Measurements from ENCODE around the gene RASL10A.
A peak's percentile ranks its signal among the peaks of the same experiment; 100 is the strongest.

The RASL10A gene

GRCh38 chr22:29342577-29343312 lies 27.2 kb upstream of the RASL10A start:
- DNase-seq (no peak), ATAC-seq (peak; percentile 17)
- Mint-ChIP-seq H3K4me3 (no peak overlapping the region), H3K27me3 (no peaks in the 10 kb centered on the region), H3K4me1 (no peaks in the 10 kb centered on the region), H3K27ac (no peak overlapping the region), H3K36me3 (ENCODE audit: low read depth) (peaks cover 38% of the 10 kb centered on the region), H3K9me3 (no peaks in the 10 kb centered on the region)

GRCh38 chr22:29342177-29342576 lies 26.7 kb upstream of the RASL10A start:
- Mint-ChIP-seq H3K4me3 (no peak overlapping the region), H3K9me3 (no peaks in the 10 kb centered on the region), H3K36me3 (ENCODE audit: low read depth) (peaks cover 34% of the 10 kb centered on the region), H3K27me3 (no peaks in the 10 kb centered on the region), H3K4me1 (no peaks in the 10 kb centered on the region), H3K27ac (no peak overlapping the region)
- ATAC-seq (no peak), DNase-seq (no peak)

- no peak for ATAC-seq
- Mint-ChIP-seq H3K4me3 (no peak overlapping the region), H3K27me3 (no peaks in the 10 kb centered on the region), H3K4me1 (no peaks in the 10 kb centered on the region), H3K9me3 (no peaks in the 10 kb centered on the region), H3K27ac (no peak overlapping the region), H3K36me3 (ENCODE audit: low read depth) (peaks cover 36% of the 10 kb centered on the region)
- DNase-seq, result no peak
Measured at GRCh38 chr22:29341849-29342127, 26.3 kb upstream of the RASL10A start.

GRCh38 chr22:29341056-29341848 lies 25.8 kb upstream of the RASL10A start:
- DNase-seq (no peak), ATAC-seq (no peak)
- Mint-ChIP-seq H3K9me3 (no peaks in the 10 kb centered on the region), H3K36me3 (ENCODE audit: low read depth) (peaks cover 35% of the 10 kb centered on the region), H3K4me3 (no peak overlapping the region), H3K27me3 (no peaks in the 10 kb centered on the region), H3K27ac (no peak overlapping the region), H3K4me1 (no peaks in the 10 kb centered on the region)

GRCh38 chr22:29340566-29340965 lies 25.1 kb upstream of the RASL10A start:
- Mint-ChIP-seq H3K9me3 (no peaks in the 10 kb centered on the region), H3K4me3 (no peak overlapping the region), H3K4me1 (no peaks in the 10 kb centered on the region), H3K27me3 (no peaks in the 10 kb centered on the region), H3K27ac (no peak overlapping the region), H3K36me3 (ENCODE audit: low read depth) (peaks cover 38% of the 10 kb centered on the region)
- ATAC-seq (no peak), DNase-seq (no peak)

GRCh38 chr22:29339381-29340235 lies 24.1 kb upstream of the RASL10A start:
- DNase-seq, result no peak

GRCh38 chr22:29338398-29338797 lies 22.9 kb upstream of the RASL10A start:
- Mint-ChIP-seq H3K27me3 (no peaks in the 10 kb centered on the region), H3K4me1 (no peaks in the 10 kb centered on the region), H3K36me3 (ENCODE audit: low read depth) (peaks cover 31% of the 10 kb centered on the region), H3K4me3 (no peak overlapping the region), H3K9me3 (no peaks in the 10 kb centered on the region), H3K27ac (no peak overlapping the region)
- no peak for DNase-seq
- ATAC-seq, result no peak

More at GRCh38 chr22:29339381-29340235, 24.1 kb upstream of the RASL10A start:
- Mint-ChIP-seq H3K9me3 (no peaks in the 10 kb centered on the region), H3K4me3 (no peak overlapping the region), H3K36me3 (ENCODE audit: low read depth) (peaks cover 34% of the 10 kb centered on the region), H3K27ac (no peak overlapping the region), H3K27me3 (no peaks in the 10 kb centered on the region), H3K4me1 (no peaks in the 10 kb centered on the region)
- no peak for ATAC-seq

- DNase-seq (no peak), ATAC-seq (no peak)
- Mint-ChIP-seq H3K9me3 (no peaks in the 10 kb centered on the region), H3K27me3 (no peaks in the 10 kb centered on the region), H3K36me3 (ENCODE audit: low read depth) (peaks cover 30% of the 10 kb centered on the region), H3K4me1 (no peaks in the 10 kb centered on the region), H3K27ac (no peak overlapping the region), H3K4me3 (no peak overlapping the region)
Measured at GRCh38 chr22:29337631-29338284, 22.3 kb upstream of the RASL10A start.

- Mint-ChIP-seq H3K36me3 (ENCODE audit: low read depth) (peaks cover 24% of the 10 kb centered on the region), H3K27me3 (no peaks in the 10 kb centered on the region), H3K4me3 (no peak overlapping the region), H3K4me1 (no peaks in the 10 kb centered on the region), H3K27ac (no peak overlapping the region), H3K9me3 (no peaks in the 10 kb centered on the region)
- DNase-seq (no peak), ATAC-seq (no peak)
Measured at GRCh38 chr22:29336751-29337490, 21.4 kb upstream of the RASL10A start.

- H3K27ac Mint-ChIP-seq, result no peak overlapping the region
- ATAC-seq (no peak), DNase-seq (no peak)
- peaks cover 22% of the 10 kb centered on the region for H3K36me3 Mint-ChIP-seq (ENCODE audit: low read depth)
- no peak overlapping the region for H3K4me3 Mint-ChIP-seq
- no peaks in the 10 kb centered on the region for H3K27me3 Mint-ChIP-seq
- no peaks in the 10 kb centered on the region for H3K4me1 Mint-ChIP-seq
- H3K9me3 Mint-ChIP-seq, result no peaks in the 10 kb centered on the region
Measured at GRCh38 chr22:29335656-29336055, 20.2 kb upstream of the RASL10A start.

- ATAC-seq (no peak), DNase-seq (no peak)
- H3K4me3 Mint-ChIP-seq, result no peak overlapping the region
- H3K9me3 Mint-ChIP-seq, result no peaks in the 10 kb centered on the region
- no peaks in the 10 kb centered on the region for H3K4me1 Mint-ChIP-seq
- H3K36me3 Mint-ChIP-seq (ENCODE audit: low read depth), result peaks cover 20% of the 10 kb centered on the region
- no peaks in the 10 kb centered on the region for H3K27me3 Mint-ChIP-seq
- H3K27ac Mint-ChIP-seq, result no peak overlapping the region
Measured at GRCh38 chr22:29334696-29335344, 19.3 kb upstream of the RASL10A start.

- H3K4me1 Mint-ChIP-seq, result no peaks in the 10 kb centered on the region
- no peak for ATAC-seq
- peaks cover 24% of the 10 kb centered on the region for H3K36me3 Mint-ChIP-seq (ENCODE audit: low read depth)
- no peak overlapping the region for H3K27ac Mint-ChIP-seq
- no peak overlapping the region for H3K4me3 Mint-ChIP-seq
- no peaks in the 10 kb centered on the region for H3K27me3 Mint-ChIP-seq
- DNase-seq, result no peak
- H3K9me3 Mint-ChIP-seq, result no peaks in the 10 kb centered on the region
Measured at GRCh38 chr22:29334148-29334547, 18.7 kb upstream of the RASL10A start.

GRCh38 chr22:29332886-29333496 lies 17.5 kb upstream of the RASL10A start:
- ATAC-seq, result no peak
- DNase-seq, result no peak
- H3K27ac Mint-ChIP-seq, result no peak overlapping the region
- no peaks in the 10 kb centered on the region for H3K4me1 Mint-ChIP-seq
- no peaks in the 10 kb centered on the region for H3K27me3 Mint-ChIP-seq
- no peak overlapping the region for H3K4me3 Mint-ChIP-seq
- no peaks in the 10 kb centered on the region for H3K9me3 Mint-ChIP-seq
- H3K36me3 Mint-ChIP-seq (ENCODE audit: low read depth), result peaks cover 15% of the 10 kb centered on the region

Measured in activated naive CD8-positive, alpha-beta T cell treated with anti-CD3 and anti-CD28 coated beads, Interleukin-2, amount 50 U/mL, for 24 hours (primary cell).